ENCODE measurements around the gene LPAR5. TPM values are rescaled to one million over a fixed set of nuclear protein-coding genes. Genes with fewer than 3 reads are reported as not detected.

Gene LPAR5
- total RNA-seq = 8.6 TPM
- long read RNA-seq, partial matches to known transcripts = 8 of 15 reads
- long read RNA-seq, other reads (novel, unspliced or antisense) = 2 of 15 reads

GRCh38 chr12:6635856-6636531 is at the start of gene LPAR5:
Gene LPAR5 (minus strand): TSS chr12:6635959. CDS start chr12:6621248, 14,711 bp downstream.
- intact Hi-C loops (cut with micrococcal nuclease) = no loop called here
- ATAC-seq (peak; percentile 44), DNase-seq (no peak)

GRCh38 chr12:6684609-6685008 is 48.9 kb upstream of the LPAR5 start:
- intact Hi-C loops (cut with micrococcal nuclease) = no loop called here
- ATAC-seq = no peak
- DNase-seq = no peak

GRCh38 chr12:6676962-6677361 is 41.2 kb upstream of the LPAR5 start:
- ATAC-seq (no peak), DNase-seq (no peak)
- intact Hi-C loops (cut with micrococcal nuclease) = no loop called here

- ATAC-seq = peak; percentile 13
- intact Hi-C loops (cut with micrococcal nuclease) = no loop called here
- no peak for DNase-seq
Measured at GRCh38 chr12:6672143-6672542, 36.4 kb upstream of the LPAR5 start.

- DNase-seq = no peak
- ATAC-seq = no peak
- intact Hi-C loops (cut with micrococcal nuclease) = no loop called here
Measured at GRCh38 chr12:6667559-6668210, 31.9 kb upstream of the LPAR5 start.

- intact Hi-C loops (cut with micrococcal nuclease) = no loop called here
- DNase-seq = no peak
- no peak for ATAC-seq
Measured at GRCh38 chr12:6666211-6666610, 30.5 kb upstream of the LPAR5 start.

GRCh38 chr12:6664902-6665301 is 29.1 kb upstream of the LPAR5 start:
- DNase-seq (no peak), ATAC-seq (no peak)
- intact Hi-C loops (cut with micrococcal nuclease) = no loop called here

GRCh38 chr12:6662906-6663742 is 27.4 kb upstream of the LPAR5 start, which contains the start of gene ING4:
Gene ING4 (minus strand): TSS chr12:6663119. CDS start chr12:6663101, 18 bp downstream.
- intact Hi-C loops (cut with micrococcal nuclease) = no loop called here
- DNase-seq (peak; percentile 98), ATAC-seq (peak; percentile 99)

GRCh38 chr12:6662602-6662905 is 26.8 kb upstream of the LPAR5 start:
- DNase-seq (no peak), ATAC-seq (peak; percentile 49)
- intact Hi-C loops (cut with micrococcal nuclease) = no loop called here

- intact Hi-C loops (cut with micrococcal nuclease) = no loop called here
- ATAC-seq (peak; percentile 90), DNase-seq (no peak)
Measured at GRCh38 chr12:6653987-6654386, 18.2 kb upstream of the LPAR5 start.

GRCh38 chr12:6653342-6653741 is 17.6 kb upstream of the LPAR5 start:
- ATAC-seq (peak; percentile 38), DNase-seq (no peak)
- intact Hi-C loops (cut with micrococcal nuclease) = no loop called here

GRCh38 chr12:6652391-6652790 is 16.6 kb upstream of the LPAR5 start:
- intact Hi-C loops (cut with micrococcal nuclease) = no loop called here
- ATAC-seq (no peak), DNase-seq (no peak)

- DNase-seq = no peak
- intact Hi-C loops (cut with micrococcal nuclease) = no loop called here
- ATAC-seq = no peak
Measured at GRCh38 chr12:6650832-6651231, 15.1 kb upstream of the LPAR5 start.

- intact Hi-C loops (cut with micrococcal nuclease) = no loop called here
- DNase-seq (peak; percentile 94), ATAC-seq (peak; percentile 95)
Measured at GRCh38 chr12:6647083-6647604, 11.4 kb upstream of the LPAR5 start, which contains the start of gene ACRBP. Gene ACRBP (minus strand): TSS chr12:6647432. CDS start chr12:6647366, 66 bp downstream.

GRCh38 chr12:6646276-6647082 is 10.7 kb upstream of the LPAR5 start:
- ATAC-seq (peak; percentile 12), DNase-seq (no peak)
- intact Hi-C loops (cut with micrococcal nuclease) = no loop called here

- DNase-seq = peak; percentile 57
- ATAC-seq = no peak
- intact Hi-C loops (cut with micrococcal nuclease) = no loop called here
Measured at GRCh38 chr12:6644903-6645302, 9.1 kb upstream of the LPAR5 start.

- intact Hi-C loops (cut with micrococcal nuclease) = no loop called here
- DNase-seq (no peak), ATAC-seq (peak; percentile 45)
Measured at GRCh38 chr12:6644257-6644596, 8.5 kb upstream of the LPAR5 start.

- DNase-seq (no peak), ATAC-seq (peak; percentile 27)
- intact Hi-C loops (cut with micrococcal nuclease) = no loop called here
Measured at GRCh38 chr12:6643569-6644256, 8.0 kb upstream of the LPAR5 start.

Data from left ventricle myocardium superior (tissue), 1 donor.